HG02642 (cell line): ENCODE results near the gene TRAPPC12.
A peak's percentile ranks its signal among the peaks of the same experiment; 100 is the strongest.
"Not testable (repeated sequence)": the region's sequence is repeated elsewhere in the genome, so short reads cannot be mapped to it uniquely, and the experiment has no call there.

ENCODE experiments used
- ATAC-seq: cut with Tn5 transposase; IDR thresholded peaks from one replicate; pipeline ENCODE4 v1.9.1; 2021; ENCODE audit warnings: mild to moderate bottlenecking; ENCODE audit not compliant: unreplicated experiment, poor library complexity

TRAPPC12 gene

GRCh38 chr2:3493615-3494007 is 114.1 kb downstream of the TRAPPC12 start:
- ATAC-seq = no peak

GRCh38 chr2:3494984-3495666 is 115.6 kb downstream of the TRAPPC12 start:
- ATAC-seq = no peak

- ATAC-seq = not testable (repeated sequence)
These were observed 117.2 kb downstream of the TRAPPC12 start for GRCh38 chr2:3496708-3497080.

GRCh38 chr2:3498783-3499394 is 119.4 kb downstream of the TRAPPC12 start:
- ATAC-seq = no peak

- no peak for ATAC-seq
These were observed 120.9 kb downstream of the TRAPPC12 start for GRCh38 chr2:3500326-3500899.

GRCh38 chr2:3503046-3503445 is 123.6 kb downstream of the TRAPPC12 start:
- ATAC-seq = no peak

- ATAC-seq = no peak
These were observed 124.0 kb downstream of the TRAPPC12 start for GRCh38 chr2:3503483-3503882.

- ATAC-seq = no peak
These were observed 125.2 kb downstream of the TRAPPC12 start for GRCh38 chr2:3504741-3505140.

GRCh38 chr2:3505771-3506170 is 126.3 kb downstream of the TRAPPC12 start:
- ATAC-seq = no peak

- ATAC-seq = no peak
These were observed 132.6 kb downstream of the TRAPPC12 start for GRCh38 chr2:3512086-3512485.

- ATAC-seq = no peak
These were observed 133.7 kb downstream of the TRAPPC12 start for GRCh38 chr2:3513026-3513810.

GRCh38 chr2:3515438-3515837 is 135.9 kb downstream of the TRAPPC12 start:
- ATAC-seq = not testable (repeated sequence)

- no peak for ATAC-seq
These were observed 137.3 kb downstream of the TRAPPC12 start for GRCh38 chr2:3516831-3517230.

GRCh38 chr2:3517948-3518495 is 138.5 kb downstream of the TRAPPC12 start:
- ATAC-seq = no peak

- peak; percentile 79 for ATAC-seq
These were observed 139.2 kb downstream of the TRAPPC12 start for GRCh38 chr2:3518496-3519254.

- peak; percentile 72 for ATAC-seq
These were observed 140.0 kb downstream of the TRAPPC12 start, which contains the start of gene ADI1 for GRCh38 chr2:3519255-3520205. Gene ADI1, minus strand, starts transcription at chr2:3519531. Its CDS starts 44 bp downstream, at chr2:3519487.

GRCh38 chr2:3520591-3520990 is 141.1 kb downstream of the TRAPPC12 start:
- ATAC-seq = no peak

GRCh38 chr2:3522961-3523421 is 143.5 kb downstream of the TRAPPC12 start:
- no peak for ATAC-seq
